ENCODE measurements around the gene R3HDM1.
"Not testable (repeated sequence)": the region's sequence is repeated elsewhere in the genome, so short reads cannot be mapped to it uniquely, and the experiment has no call there.

Gene R3HDM1

DNA sequence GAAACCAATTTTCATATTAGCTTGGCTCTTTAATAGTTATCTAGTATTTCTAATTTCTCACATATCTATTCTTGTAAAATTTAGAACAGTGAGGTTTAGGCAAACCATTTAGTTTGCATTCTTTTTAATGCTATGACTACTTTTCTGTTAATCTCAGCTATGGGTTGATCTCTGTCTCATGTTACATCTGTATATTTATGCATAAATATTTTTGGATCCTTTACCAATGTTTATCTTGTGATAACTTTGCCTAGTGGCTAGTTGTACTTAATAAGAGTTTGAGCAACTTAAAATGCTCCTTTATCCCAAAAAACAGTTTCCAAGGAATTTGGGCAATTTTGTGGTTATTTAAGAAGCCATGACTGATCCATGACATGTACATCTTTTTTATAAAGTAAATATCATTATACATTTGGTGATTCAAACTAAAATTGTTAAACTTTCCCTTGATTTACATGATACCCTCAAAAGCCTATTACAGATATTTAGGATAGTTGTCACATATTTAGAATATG is 86.3 kb downstream of the R3HDM1 start:
- no peak for DNase-seq
- in situ Hi-C loops (cut with HindIII; ENCODE audit: low pct_ligation_motif_present, low sequenced_read_pairs): no loop called here
- no peaks in the 10 kb centered on the region for H3K36me3 ChIP-seq (replicated peaks)
- no peak overlapping the region for H3K4me3 ChIP-seq (ENCODE audit: low read depth, low read length)
- H3K27me3 ChIP-seq (replicated peaks): no peaks in the 10 kb centered on the region
- H3K27ac ChIP-seq: no peak overlapping the region
- TF ChIP-seq, protein P1, sequence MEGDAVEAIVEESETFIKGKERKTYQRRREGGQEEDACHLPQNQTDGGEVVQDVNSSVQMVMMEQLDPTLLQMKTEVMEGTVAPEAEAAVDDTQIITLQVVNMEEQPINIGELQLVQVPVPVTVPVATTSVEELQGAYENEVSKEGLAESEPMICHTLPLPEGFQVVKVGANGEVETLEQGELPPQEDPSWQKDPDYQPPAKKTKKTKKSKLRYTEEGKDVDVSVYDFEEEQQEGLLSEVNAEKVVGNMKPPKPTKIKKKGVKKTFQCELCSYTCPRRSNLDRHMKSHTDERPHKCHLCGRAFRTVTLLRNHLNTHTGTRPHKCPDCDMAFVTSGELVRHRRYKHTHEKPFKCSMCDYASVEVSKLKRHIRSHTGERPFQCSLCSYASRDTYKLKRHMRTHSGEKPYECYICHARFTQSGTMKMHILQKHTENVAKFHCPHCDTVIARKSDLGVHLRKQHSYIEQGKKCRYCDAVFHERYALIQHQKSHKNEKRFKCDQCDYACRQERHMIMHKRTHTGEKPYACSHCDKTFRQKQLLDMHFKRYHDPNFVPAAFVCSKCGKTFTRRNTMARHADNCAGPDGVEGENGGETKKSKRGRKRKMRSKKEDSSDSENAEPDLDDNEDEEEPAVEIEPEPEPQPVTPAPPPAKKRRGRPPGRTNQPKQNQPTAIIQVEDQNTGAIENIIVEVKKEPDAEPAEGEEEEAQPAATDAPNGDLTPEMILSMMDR (IDR thresholded peaks at IDR 0.05; ENCODE audit: low read depth, low read length, missing control alignments): no peak

DNA sequence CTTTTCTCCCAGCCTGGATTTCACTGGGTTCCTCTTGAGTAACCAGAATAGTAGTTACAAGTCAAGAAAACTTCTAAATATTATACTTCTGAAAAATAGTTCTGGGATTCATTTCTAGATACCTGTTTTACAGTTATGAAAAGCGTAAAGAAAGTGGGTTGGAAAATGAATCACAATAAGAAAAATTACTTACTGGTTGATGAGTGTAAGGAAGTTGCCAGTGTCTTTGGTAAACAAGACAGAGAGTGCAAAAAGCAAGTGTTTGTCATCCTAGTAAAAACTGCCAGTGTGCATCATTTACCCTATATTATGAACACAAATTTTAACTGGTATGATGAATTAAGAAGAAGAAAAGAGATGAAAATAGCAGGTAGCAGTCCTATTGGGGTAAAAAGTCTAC is 88.9 kb downstream of the R3HDM1 start:
- in situ Hi-C loops (cut with HindIII; ENCODE audit: low pct_ligation_motif_present, low sequenced_read_pairs): no loop called here
- H3K27ac ChIP-seq: no peak overlapping the region

DNA sequence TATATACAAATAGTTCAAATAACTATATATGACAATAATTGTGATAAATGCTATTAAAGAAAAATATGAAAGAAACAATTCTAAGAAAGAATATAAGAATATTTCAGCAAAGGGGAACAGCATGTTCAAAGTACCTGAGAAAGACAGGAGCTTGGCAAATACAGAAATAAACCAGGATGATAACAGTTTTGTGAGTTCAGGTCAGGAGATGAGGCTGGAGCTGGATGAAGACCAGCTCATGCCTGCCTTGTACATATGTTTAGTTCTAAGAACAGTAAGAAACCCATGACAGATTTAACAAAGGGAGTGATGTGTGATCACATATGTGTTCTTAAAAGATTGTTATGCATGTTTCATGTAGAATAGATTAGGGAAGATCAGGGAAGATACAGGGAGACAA is 98.2 kb downstream of the R3HDM1 start:
- H3K36me3 ChIP-seq (replicated peaks): no peaks in the 10 kb centered on the region
- no peak for DNase-seq
- TF ChIP-seq, protein P1 (IDR thresholded peaks at IDR 0.05; ENCODE audit: low read depth, low read length, missing control alignments): no peak
- in situ Hi-C loops (cut with HindIII; ENCODE audit: low pct_ligation_motif_present, low sequenced_read_pairs): no loop called here
- no peak overlapping the region for H3K27ac ChIP-seq
- H3K4me3 ChIP-seq (ENCODE audit: low read depth, low read length): no peak overlapping the region
- H3K27me3 ChIP-seq (replicated peaks): no peaks in the 10 kb centered on the region

More for the DNA sequence above, 88.9 kb downstream of the R3HDM1 start:
- DNase-seq: no peak
- Histone ChIP-seq H3K4me3 (ENCODE audit: low read depth, low read length) (no peak overlapping the region), H3K27me3 (replicated peaks) (no peaks in the 10 kb centered on the region), H3K36me3 (replicated peaks) (no peaks in the 10 kb centered on the region)
- TF ChIP-seq, protein P1 (IDR thresholded peaks at IDR 0.05; ENCODE audit: low read depth, low read length, missing control alignments): no peak

DNA sequence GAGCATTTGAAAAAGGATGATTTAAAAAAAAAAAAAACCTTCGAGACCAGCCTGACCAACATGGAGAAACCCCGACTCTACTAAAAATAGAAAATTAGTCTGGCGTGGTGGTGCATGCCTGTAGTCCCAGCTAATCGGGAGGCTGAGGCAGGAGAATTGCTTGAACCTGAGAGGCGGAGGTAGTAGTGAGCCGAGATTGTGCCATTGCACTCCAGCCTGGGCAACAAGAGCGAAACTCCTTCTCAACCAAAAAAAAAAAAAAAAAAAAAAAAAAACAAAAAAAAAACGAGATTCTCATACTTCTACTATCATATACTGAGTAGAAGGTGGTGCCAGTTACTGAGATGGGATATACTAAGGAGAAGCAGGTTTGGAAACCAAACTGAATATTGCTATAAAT is 98.8 kb downstream of the R3HDM1 start:
- H3K36me3 ChIP-seq (replicated peaks); H3K27me3 ChIP-seq (replicated peaks); DNase-seq; H3K27ac ChIP-seq; in situ Hi-C loops (cut with HindIII; ENCODE audit: low pct_ligation_motif_present, low sequenced_read_pairs); H3K4me3 ChIP-seq (ENCODE audit: low read depth, low read length): not testable (repeated sequence)

DNA sequence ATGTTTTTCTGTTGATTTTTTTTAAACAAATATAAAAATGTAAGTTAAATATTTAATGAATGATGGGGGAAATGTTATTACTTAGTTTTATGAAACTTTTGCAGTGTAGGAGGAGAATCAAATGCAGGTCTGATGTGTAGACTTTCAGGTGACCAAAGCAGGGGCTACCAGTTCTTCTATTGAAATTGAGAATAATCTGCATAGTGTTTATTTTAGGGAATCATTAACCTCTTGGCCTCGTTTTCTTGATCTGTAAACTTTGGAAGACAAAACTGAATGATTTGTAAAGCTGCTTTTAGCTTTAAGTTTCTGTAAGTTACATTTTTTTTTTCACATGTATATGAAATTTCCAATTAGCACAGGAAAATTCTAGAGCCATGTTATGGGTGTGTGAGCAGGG is 99.2 kb downstream of the R3HDM1 start:
- Histone ChIP-seq H3K27me3 (replicated peaks) (no peaks in the 10 kb centered on the region), H3K4me3 (ENCODE audit: low read depth, low read length) (no peak overlapping the region), H3K27ac (no peak overlapping the region), H3K36me3 (replicated peaks) (no peaks in the 10 kb centered on the region)
- in situ Hi-C loops (cut with HindIII; ENCODE audit: low pct_ligation_motif_present, low sequenced_read_pairs): no loop called here
- no peak for DNase-seq
- TF ChIP-seq, protein P1 (IDR thresholded peaks at IDR 0.05; ENCODE audit: low read depth, low read length, missing control alignments): no peak

DNA sequence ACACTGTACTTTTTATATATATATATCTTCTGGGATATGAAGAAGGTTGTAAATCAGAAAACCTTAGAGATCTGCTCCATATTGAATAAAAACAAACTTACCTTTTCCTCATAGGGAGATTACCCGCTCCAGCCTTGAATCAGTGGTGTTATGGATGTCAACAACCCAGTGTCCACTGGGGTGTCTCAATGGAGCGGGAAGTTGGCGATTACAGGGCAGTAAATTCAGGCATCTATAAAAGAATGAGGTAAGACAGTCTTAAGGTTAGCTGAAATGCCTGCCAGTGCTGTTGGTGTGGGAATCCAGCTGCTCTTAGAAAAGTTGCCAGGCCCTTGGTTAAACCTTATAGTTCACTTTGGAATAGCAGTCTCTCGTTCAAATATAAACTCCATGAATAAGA is 102.3 kb downstream of the R3HDM1 start:
- Histone ChIP-seq H3K27me3 (replicated peaks) (no peaks in the 10 kb centered on the region), H3K4me3 (ENCODE audit: low read depth, low read length) (no peak overlapping the region), H3K27ac (no peak overlapping the region), H3K36me3 (replicated peaks) (peaks cover 3% of the 10 kb centered on the region)
- DNase-seq: no peak
- in situ Hi-C loops (cut with HindIII; ENCODE audit: low pct_ligation_motif_present, low sequenced_read_pairs): no loop called here
- TF ChIP-seq, protein P1 (IDR thresholded peaks at IDR 0.05; ENCODE audit: low read depth, low read length, missing control alignments): no peak

All from brain microvascular endothelial cell (primary cell).